WTC11 (cell line): ENCODE results near the gene PAK3. TPM values are rescaled to one million over a fixed set of nuclear protein-coding genes. Genes with fewer than 3 reads are reported as not detected.
A peak's percentile ranks its signal among the peaks of the same experiment; 100 is the strongest.

Experiments
- ATAC-seq: fragments of 200-7000 bp; cut with Tn5 transposase; 2 replicates; pipeline ENCODE4 v1.10.0; 2021; ENCODE audit warnings: mild to moderate bottlenecking, moderate library complexity
- CTCF ChIA-PET: fragments of 300-600 bp; sonication (Branson Sonifier 250); formaldehyde crosslinking; loops from one replicate; lab custom pipeline; 2021; ENCODE audit warnings: antibody characterized with exemption; lab: Charles Lee
- POLR2A ChIA-PET: fragments of 350-600 bp; sonication (Branson Sonifier 250); formaldehyde crosslinking; loops from one replicate; lab custom pipeline; 2021; ENCODE audit warnings: antibody characterized with exemption; lab: Charles Lee
- DNase-seq: peaks from one replicate; pipeline ENCODE4 v3.0.0; 2021; ENCODE audit warnings: low spot score
- H3K27ac Mint-ChIP-seq: 2 replicates; pipeline ENCODE4 v1.8.0; 2021; ENCODE audit warnings: mixed read lengths
- H3K27me3 Mint-ChIP-seq: 2 replicates; pipeline ENCODE4 v1.8.0; 2021; ENCODE audit warnings: low read depth, mild to moderate bottlenecking, moderate library complexity, mixed read lengths
- H3K36me3 Mint-ChIP-seq: 2 replicates; pipeline ENCODE4 v1.8.0; 2021; ENCODE audit warnings: mixed read lengths
- H3K4me1 Mint-ChIP-seq: 2 replicates; pipeline ENCODE4 v1.8.0; 2022; ENCODE audit warnings: mixed read lengths
- H3K4me3 Mint-ChIP-seq: 2 replicates; pipeline ENCODE4 v1.8.0; 2021; ENCODE audit warnings: mild to moderate bottlenecking, moderate library complexity, mixed read lengths
- H3K9me3 Mint-ChIP-seq: 2 replicates; pipeline ENCODE4 v1.8.0; 2021; ENCODE audit warnings: mixed read lengths
- FOXP1 ChIP-seq: sonication (generic); formaldehyde crosslinking; IDR thresholded peaks from 2 replicates; pipeline ENCODE4 v1.8.0; 2022; ENCODE audit warnings: missing genetic modification reagents, mild to moderate bottlenecking, moderate library complexity, borderline replicate concordance
- GTF2I ChIP-seq: fragments of 250-450 bp; sonication (Bioruptor Pico); conservative IDR thresholded peaks from 2 replicates; pipeline ENCODE4 v1.4.0; 2021; ENCODE audit warnings: mild to moderate bottlenecking
- MLX ChIP-seq: sonication (generic); formaldehyde crosslinking; IDR thresholded peaks from 2 replicates; pipeline ENCODE4 v1.8.1; 2023; ENCODE audit warnings: mild to moderate bottlenecking, missing genetic modification reagents, moderate library complexity
- PRRX2 ChIP-seq: fragments of 250-450 bp; sonication (Bioruptor Pico); IDR thresholded peaks from 2 replicates; pipeline ENCODE4 v1.8.0; 2021; ENCODE audit warnings: mild to moderate bottlenecking
- ZBTB21 ChIP-seq: sonication (generic); formaldehyde crosslinking; IDR thresholded peaks from 2 replicates; pipeline ENCODE4 v1.8.1; 2023; ENCODE audit warnings: mild to moderate bottlenecking, missing genetic modification reagents, borderline replicate concordance
- ZNF121 ChIP-seq: sonication (generic); formaldehyde crosslinking; IDR thresholded peaks from 2 replicates; pipeline ENCODE4 v1.8.0; 2023; ENCODE audit warnings: missing genetic modification reagents
- ZNF138 ChIP-seq: sonication (generic); formaldehyde crosslinking; conservative IDR thresholded peaks from 2 replicates; pipeline ENCODE4 v1.8.1; 2022; ENCODE audit warnings: mild to moderate bottlenecking, moderate library complexity, missing genetic modification reagents
- ZNF532 ChIP-seq: fragments of 250-450 bp; sonication (Bioruptor Pico); IDR thresholded peaks from 2 replicates; pipeline ENCODE4 v1.9.0; 2021; ENCODE audit warnings: mild to moderate bottlenecking, borderline replicate concordance
- total RNA-seq: library from RNA; stranded (reverse); gene quantifications from 3 replicates; pipeline ENCODE4 v1.2.3, GENCODE V29; 2021
- TF ChIP-seq, protein P1 (sequence below): sonication (generic); formaldehyde crosslinking; IDR thresholded peaks from 2 replicates; pipeline ENCODE4 v1.8.0; 2022; ENCODE audit warnings: mild to moderate bottlenecking, missing genetic modification reagents
- TF ChIP-seq, protein P2 (sequence below): sonication (generic); formaldehyde crosslinking; IDR thresholded peaks from 2 replicates; pipeline ENCODE4 v1.8.0; 2022; ENCODE audit warnings: mild to moderate bottlenecking, missing genetic modification reagents
- TF ChIP-seq, protein P3 (sequence below): sonication (generic); formaldehyde crosslinking; IDR thresholded peaks from 2 replicates; pipeline ENCODE4 v1.8.1; 2022; ENCODE audit warnings: mild to moderate bottlenecking, missing genetic modification reagents, moderate library complexity, borderline replicate concordance
- TF ChIP-seq, protein P4 (sequence below): sonication (generic); formaldehyde crosslinking; IDR thresholded peaks from 2 replicates; pipeline ENCODE4 v1.8.1; 2022; ENCODE audit warnings: missing genetic modification reagents, borderline replicate concordance

PAK3 gene
- total RNA-seq, 1 experiment from 2014 or later: 5.1 TPM

DNA sequence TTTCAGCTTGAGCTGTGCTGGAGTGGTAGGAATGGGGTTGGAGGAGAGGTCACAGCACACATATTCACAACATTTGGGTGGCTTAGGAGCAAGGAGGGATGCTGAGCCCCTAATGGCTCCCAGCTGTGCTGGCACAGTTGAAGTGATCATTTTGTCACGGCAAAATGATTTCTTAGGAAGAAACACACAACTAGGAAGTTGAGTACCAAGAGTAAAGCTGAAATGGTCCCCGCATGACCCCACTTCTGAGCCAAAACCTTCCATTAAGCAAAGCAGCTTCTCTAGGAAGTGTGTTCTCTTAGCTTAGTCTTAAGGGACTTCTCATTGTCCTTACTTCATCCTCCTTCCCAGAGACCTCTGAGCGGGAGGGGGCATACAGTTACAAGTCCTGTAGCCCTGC is 161.7 kb downstream of the PAK3 start:
- ATAC-seq (no peak), DNase-seq (no peak)
- POLR2A ChIA-PET: no interaction called here
- CTCF ChIA-PET: no interaction called here
- TF ChIP-seq ZNF121 (CRISPR knock-in tag) (no peak), ZNF532 (CRISPR knock-in tag) (no peak), GTF2I (CRISPR knock-in tag) (no peak), ZNF138 (CRISPR knock-in tag) (no peak), MLX (CRISPR knock-in tag) (no peak)
- TF ChIP-seq, protein P1, sequence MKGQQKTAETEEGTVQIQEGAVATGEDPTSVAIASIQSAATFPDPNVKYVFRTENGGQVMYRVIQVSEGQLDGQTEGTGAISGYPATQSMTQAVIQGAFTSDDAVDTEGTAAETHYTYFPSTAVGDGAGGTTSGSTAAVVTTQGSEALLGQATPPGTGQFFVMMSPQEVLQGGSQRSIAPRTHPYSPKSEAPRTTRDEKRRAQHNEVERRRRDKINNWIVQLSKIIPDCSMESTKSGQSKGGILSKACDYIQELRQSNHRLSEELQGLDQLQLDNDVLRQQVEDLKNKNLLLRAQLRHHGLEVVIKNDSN (CRISPR knock-in tag): no peak
- TF ChIP-seq, protein P2, sequence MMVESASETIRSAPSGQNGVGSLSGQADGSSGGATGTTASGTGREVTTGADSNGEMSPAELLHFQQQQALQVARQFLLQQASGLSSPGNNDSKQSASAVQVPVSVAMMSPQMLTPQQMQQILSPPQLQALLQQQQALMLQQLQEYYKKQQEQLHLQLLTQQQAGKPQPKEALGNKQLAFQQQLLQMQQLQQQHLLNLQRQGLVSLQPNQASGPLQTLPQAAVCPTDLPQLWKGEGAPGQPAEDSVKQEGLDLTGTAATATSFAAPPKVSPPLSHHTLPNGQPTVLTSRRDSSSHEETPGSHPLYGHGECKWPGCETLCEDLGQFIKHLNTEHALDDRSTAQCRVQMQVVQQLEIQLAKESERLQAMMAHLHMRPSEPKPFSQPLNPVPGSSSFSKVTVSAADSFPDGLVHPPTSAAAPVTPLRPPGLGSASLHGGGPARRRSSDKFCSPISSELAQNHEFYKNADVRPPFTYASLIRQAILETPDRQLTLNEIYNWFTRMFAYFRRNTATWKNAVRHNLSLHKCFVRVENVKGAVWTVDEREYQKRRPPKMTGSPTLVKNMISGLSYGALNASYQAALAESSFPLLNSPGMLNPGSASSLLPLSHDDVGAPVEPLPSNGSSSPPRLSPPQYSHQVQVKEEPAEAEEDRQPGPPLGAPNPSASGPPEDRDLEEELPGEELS (CRISPR knock-in tag): no peak
- peak overlapping the region; percentile 36; the same call in 1 of the 2 replicates for H3K27ac Mint-ChIP-seq
- H3K27me3 Mint-ChIP-seq: no peaks in the 10 kb centered on the region
- H3K4me3 Mint-ChIP-seq: no peak overlapping the region
- peaks cover 4% of the 10 kb centered on the region for H3K4me1 Mint-ChIP-seq
- H3K9me3 Mint-ChIP-seq: peaks cover 3% of the 10 kb centered on the region; the same call in 1 of the 2 replicates
- no peaks in the 10 kb centered on the region for H3K36me3 Mint-ChIP-seq

- H3K27ac Mint-ChIP-seq: no peak overlapping the region
- H3K36me3 Mint-ChIP-seq: no peaks in the 10 kb centered on the region
- CTCF ChIA-PET: no interaction called here
- TF ChIP-seq, protein P3, sequence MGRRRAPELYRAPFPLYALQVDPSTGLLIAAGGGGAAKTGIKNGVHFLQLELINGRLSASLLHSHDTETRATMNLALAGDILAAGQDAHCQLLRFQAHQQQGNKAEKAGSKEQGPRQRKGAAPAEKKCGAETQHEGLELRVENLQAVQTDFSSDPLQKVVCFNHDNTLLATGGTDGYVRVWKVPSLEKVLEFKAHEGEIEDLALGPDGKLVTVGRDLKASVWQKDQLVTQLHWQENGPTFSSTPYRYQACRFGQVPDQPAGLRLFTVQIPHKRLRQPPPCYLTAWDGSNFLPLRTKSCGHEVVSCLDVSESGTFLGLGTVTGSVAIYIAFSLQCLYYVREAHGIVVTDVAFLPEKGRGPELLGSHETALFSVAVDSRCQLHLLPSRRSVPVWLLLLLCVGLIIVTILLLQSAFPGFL (CRISPR knock-in tag): no peak
- H3K4me1 Mint-ChIP-seq: peaks cover 4% of the 10 kb centered on the region
- no peaks in the 10 kb centered on the region for H3K27me3 Mint-ChIP-seq
- POLR2A ChIA-PET: no interaction called here
- no peaks in the 10 kb centered on the region for H3K9me3 Mint-ChIP-seq
- H3K4me3 Mint-ChIP-seq: no peak overlapping the region
- DNase-seq: no peak
- ATAC-seq: no peak
These were observed 163.6 kb downstream of the PAK3 start for GRCh38 chrX:111259559-111259958.

GRCh38 chrX:111260451-111260850 is 164.5 kb downstream of the PAK3 start:
- Mint-ChIP-seq H3K9me3 (no peaks in the 10 kb centered on the region), H3K4me1 (no peaks in the 10 kb centered on the region), H3K4me3 (no peak overlapping the region), H3K27ac (no peak overlapping the region), H3K27me3 (no peaks in the 10 kb centered on the region), H3K36me3 (no peaks in the 10 kb centered on the region)
- ChIA-PET CTCF (no interaction called here), POLR2A (no interaction called here)
- ATAC-seq (no peak), DNase-seq (no peak)
- TF ChIP-seq, protein P4, sequence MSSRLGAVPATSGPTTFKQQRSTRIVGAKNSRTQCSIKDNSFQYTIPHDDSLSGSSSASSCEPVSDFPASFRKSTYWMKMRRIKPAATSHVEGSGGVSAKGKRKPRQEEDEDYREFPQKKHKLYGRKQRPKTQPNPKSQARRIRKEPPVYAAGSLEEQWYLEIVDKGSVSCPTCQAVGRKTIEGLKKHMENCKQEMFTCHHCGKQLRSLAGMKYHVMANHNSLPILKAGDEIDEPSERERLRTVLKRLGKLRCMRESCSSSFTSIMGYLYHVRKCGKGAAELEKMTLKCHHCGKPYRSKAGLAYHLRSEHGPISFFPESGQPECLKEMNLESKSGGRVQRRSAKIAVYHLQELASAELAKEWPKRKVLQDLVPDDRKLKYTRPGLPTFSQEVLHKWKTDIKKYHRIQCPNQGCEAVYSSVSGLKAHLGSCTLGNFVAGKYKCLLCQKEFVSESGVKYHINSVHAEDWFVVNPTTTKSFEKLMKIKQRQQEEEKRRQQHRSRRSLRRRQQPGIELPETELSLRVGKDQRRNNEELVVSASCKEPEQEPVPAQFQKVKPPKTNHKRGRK: no peak
- TF ChIP-seq ZBTB21 (CRISPR knock-in tag) (no peak), FOXP1 (CRISPR knock-in tag) (no peak), ZNF138 (CRISPR knock-in tag) (no peak), PRRX2 (no peak)
